GM23248 (cell line): ENCODE measurements around the gene ABCC12.

ENCODE experiments used
- EZH2 ChIP-seq: fragments of 200-600 bp; sonication (generic); IDR thresholded peaks from 2 replicates; pipeline ENCODE4 v1.6.1; 2018; ENCODE audit warnings: antibody characterized with exemption, mild to moderate bottlenecking; ENCODE audit not compliant: insufficient read depth, poor library complexity, severe bottlenecking
- EZH2phosphoT487 ChIP-seq: fragments of 200-600 bp; sonication (generic); IDR thresholded peaks from 2 replicates; pipeline ENCODE4 v1.6.1; 2018; ENCODE audit warnings: antibody characterized with exemption, moderate library complexity, mild to moderate bottlenecking, low read depth; ENCODE audit not compliant: insufficient read depth

GRCh38 chr16:48129926-48130325 is 25.9 kb downstream of the ABCC12 start:
- no peak for TF ChIP-seq EZH2phosphoT487
- no peak for TF ChIP-seq EZH2
